ENCODE data around the gene TMOD1.

The TMOD1 gene

GRCh38 chr9:97568461-97569275, 67.2 kb downstream of the TMOD1 start:
- Histone ChIP-seq H3K27ac (ENCODE audit: insufficient read depth in 1 of 2, low read depth in 1 of 2, low read length in 2 of 2, poor library complexity in 1 of 2, severe bottlenecking in 2 of 2) (no peak overlapping the region), H3K4me3 (ENCODE audit: control insufficient read depth in 1 of 7, extremely low read depth in 1 of 7, insufficient read depth in 4 of 7, low read depth in 2 of 7, low read length in 6 of 7) (no peak overlapping the region), H3K27me3 (replicated peaks in 2 of 5; ENCODE audit: control insufficient read depth in 4 of 5, insufficient read depth in 5 of 5, low read length in 4 of 5) (no peaks in the 10 kb centered on the region), H3K9me3 (ENCODE audit: control extremely low read depth in 1 of 5, control insufficient read depth in 4 of 5, insufficient read depth in 2 of 5, low read depth in 1 of 5, low read length in 4 of 5) (no peaks in the 10 kb centered on the region), H3K36me3 (ENCODE audit: control insufficient read depth in 4 of 4, insufficient read depth in 4 of 4, low read length in 3 of 4) (no peaks in the 10 kb centered on the region), H3K4me1 (ENCODE audit: control extremely low read depth in 1 of 4, control insufficient read depth in 4 of 4, insufficient read depth in 4 of 4, low read length in 3 of 4) (peaks cover 0 to 13% (median 4%) of the 10 kb centered on the region in 4 experiments)
- POLR2A ChIA-PET, result no interaction called here
- CTCF ChIA-PET, result interaction anchor here (1.0 to 3.6 kb wide), 5 partner anchors 30 to 263 kb away, joined by 3 to 18 read pairs (median 6); no protein-coding TSS in a partner anchor
- WGBS (ENCODE audit: insufficient coverage), result 97% methylated on average over 11 of the region's 11 CpGs
- DNase-seq, result no peak

- H3K36me3 ChIP-seq (ENCODE audit: control insufficient read depth in 4 of 4, insufficient read depth in 4 of 4, low read length in 3 of 4), result no peaks in the 10 kb centered on the region
- ChIA-PET POLR2A (no interaction called here), CTCF (interaction anchor here (0.8 to 1.2 kb wide), 2 partner anchors 10 to 97 kb away, joined by 3 read pairs; no protein-coding TSS in a partner anchor)
- no peak for DNase-seq
- no peaks in the 10 kb centered on the region for H3K27me3 ChIP-seq (replicated peaks in 2 of 5; ENCODE audit: control insufficient read depth in 4 of 5, insufficient read depth in 5 of 5, low read length in 4 of 5)
- H3K9me3 ChIP-seq (ENCODE audit: control extremely low read depth in 1 of 5, control insufficient read depth in 4 of 5, insufficient read depth in 2 of 5, low read depth in 1 of 5, low read length in 4 of 5), result no peaks in the 10 kb centered on the region
- H3K27ac ChIP-seq (ENCODE audit: insufficient read depth in 1 of 2, low read depth in 1 of 2, low read length in 2 of 2, poor library complexity in 1 of 2, severe bottlenecking in 2 of 2), result no peak overlapping the region
- H3K4me3 ChIP-seq (ENCODE audit: control insufficient read depth in 1 of 7, extremely low read depth in 1 of 7, insufficient read depth in 4 of 7, low read depth in 2 of 7, low read length in 6 of 7), result no peak overlapping the region
- peaks cover 0 to 21% (median 12%) of the 10 kb centered on the region in 4 experiments for H3K4me1 ChIP-seq (ENCODE audit: control extremely low read depth in 1 of 4, control insufficient read depth in 4 of 4, insufficient read depth in 4 of 4, low read length in 3 of 4)
- WGBS (ENCODE audit: insufficient coverage), result 90% methylated on average over 6 of the region's 6 CpGs
These were observed 69.4 kb downstream of the TMOD1 start for GRCh38 chr9:97570899-97571298.

GRCh38 chr9:97571664-97572063, 70.2 kb downstream of the TMOD1 start:
- Histone ChIP-seq H3K27me3 (replicated peaks in 2 of 5; ENCODE audit: control insufficient read depth in 4 of 5, insufficient read depth in 5 of 5, low read length in 4 of 5) (no peaks in the 10 kb centered on the region), H3K4me3 (ENCODE audit: control insufficient read depth in 1 of 7, extremely low read depth in 1 of 7, insufficient read depth in 4 of 7, low read depth in 2 of 7, low read length in 6 of 7) (no peak overlapping the region), H3K36me3 (ENCODE audit: control insufficient read depth in 4 of 4, insufficient read depth in 4 of 4, low read length in 3 of 4) (no peaks in the 10 kb centered on the region), H3K27ac (ENCODE audit: insufficient read depth in 1 of 2, low read depth in 1 of 2, low read length in 2 of 2, poor library complexity in 1 of 2, severe bottlenecking in 2 of 2) (no peak overlapping the region), H3K9me3 (ENCODE audit: control extremely low read depth in 1 of 5, control insufficient read depth in 4 of 5, insufficient read depth in 2 of 5, low read depth in 1 of 5, low read length in 4 of 5) (no peaks in the 10 kb centered on the region), H3K4me1 (ENCODE audit: control extremely low read depth in 1 of 4, control insufficient read depth in 4 of 4, insufficient read depth in 4 of 4, low read length in 3 of 4) (peaks cover 0 to 24% (median 13%) of the 10 kb centered on the region in 4 experiments)
- no peak for DNase-seq
- WGBS (ENCODE audit: insufficient coverage), result 100% methylated on average over 1 of the region's 1 CpG
- POLR2A ChIA-PET, result no interaction called here
- CTCF ChIA-PET, result interaction anchor here (1.1 kb wide), 1 partner anchor 102 kb away, joined by 3 read pairs; no protein-coding TSS in a partner anchor

GRCh38 chr9:97572196-97572891, 70.9 kb downstream of the TMOD1 start:
- Histone ChIP-seq H3K36me3 (ENCODE audit: control insufficient read depth in 4 of 4, insufficient read depth in 4 of 4, low read length in 3 of 4) (no peaks in the 10 kb centered on the region), H3K27me3 (replicated peaks in 2 of 5; ENCODE audit: control insufficient read depth in 4 of 5, insufficient read depth in 5 of 5, low read length in 4 of 5) (no peaks in the 10 kb centered on the region), H3K4me3 (ENCODE audit: control insufficient read depth in 1 of 7, extremely low read depth in 1 of 7, insufficient read depth in 4 of 7, low read depth in 2 of 7, low read length in 6 of 7) (no peak overlapping the region), H3K4me1 (ENCODE audit: control extremely low read depth in 1 of 4, control insufficient read depth in 4 of 4, insufficient read depth in 4 of 4, low read length in 3 of 4) (peaks cover 0 to 21% (median 12%) of the 10 kb centered on the region in 4 experiments), H3K9me3 (ENCODE audit: control extremely low read depth in 1 of 5, control insufficient read depth in 4 of 5, insufficient read depth in 2 of 5, low read depth in 1 of 5, low read length in 4 of 5) (no peaks in the 10 kb centered on the region), H3K27ac (ENCODE audit: insufficient read depth in 1 of 2, low read depth in 1 of 2, low read length in 2 of 2, poor library complexity in 1 of 2, severe bottlenecking in 2 of 2) (no peak overlapping the region)
- ChIA-PET CTCF (interaction anchor here (1.1 kb wide), 2 partner anchors 25 to 103 kb away, joined by 3 read pairs; no protein-coding TSS in a partner anchor), POLR2A (no interaction called here)
- no peak for DNase-seq
- 93% methylated on average over 7 of the region's 9 CpGs for WGBS (ENCODE audit: insufficient coverage)

- Histone ChIP-seq H3K4me3 (ENCODE audit: control insufficient read depth in 1 of 7, extremely low read depth in 1 of 7, insufficient read depth in 4 of 7, low read depth in 2 of 7, low read length in 6 of 7) (no peak overlapping the region), H3K4me1 (ENCODE audit: control extremely low read depth in 1 of 4, control insufficient read depth in 4 of 4, insufficient read depth in 4 of 4, low read length in 3 of 4) (peaks cover 0 to 15% (median 9%) of the 10 kb centered on the region in 4 experiments), H3K27ac (ENCODE audit: insufficient read depth in 1 of 2, low read depth in 1 of 2, low read length in 2 of 2, poor library complexity in 1 of 2, severe bottlenecking in 2 of 2) (no peak overlapping the region), H3K36me3 (ENCODE audit: control insufficient read depth in 4 of 4, insufficient read depth in 4 of 4, low read length in 3 of 4) (no peaks in the 10 kb centered on the region), H3K27me3 (replicated peaks in 2 of 5; ENCODE audit: control insufficient read depth in 4 of 5, insufficient read depth in 5 of 5, low read length in 4 of 5) (no peaks in the 10 kb centered on the region), H3K9me3 (ENCODE audit: control extremely low read depth in 1 of 5, control insufficient read depth in 4 of 5, insufficient read depth in 2 of 5, low read depth in 1 of 5, low read length in 4 of 5) (no peaks in the 10 kb centered on the region)
- POLR2A ChIA-PET, result no interaction called here
- DNase-seq, result no peak
- WGBS (ENCODE audit: insufficient coverage), result 100% methylated on average over 3 of the region's 6 CpGs
- CTCF ChIA-PET, result interaction anchor here (1.1 kb wide), 1 partner anchor 25 kb away, joined by 3 read pairs; no protein-coding TSS in a partner anchor
These were observed 71.5 kb downstream of the TMOD1 start for GRCh38 chr9:97572892-97573365.

- 98% methylated on average over 4 of the region's 5 CpGs for WGBS (ENCODE audit: insufficient coverage)
- Histone ChIP-seq H3K27ac (ENCODE audit: insufficient read depth in 1 of 2, low read depth in 1 of 2, low read length in 2 of 2, poor library complexity in 1 of 2, severe bottlenecking in 2 of 2) (no peak overlapping the region), H3K27me3 (replicated peaks in 2 of 5; ENCODE audit: control insufficient read depth in 4 of 5, insufficient read depth in 5 of 5, low read length in 4 of 5) (no peaks in the 10 kb centered on the region), H3K4me3 (ENCODE audit: control insufficient read depth in 1 of 7, extremely low read depth in 1 of 7, insufficient read depth in 4 of 7, low read depth in 2 of 7, low read length in 6 of 7) (no peak overlapping the region), H3K9me3 (ENCODE audit: control extremely low read depth in 1 of 5, control insufficient read depth in 4 of 5, insufficient read depth in 2 of 5, low read depth in 1 of 5, low read length in 4 of 5) (no peaks in the 10 kb centered on the region), H3K36me3 (ENCODE audit: control insufficient read depth in 4 of 4, insufficient read depth in 4 of 4, low read length in 3 of 4) (no peaks in the 10 kb centered on the region), H3K4me1 (ENCODE audit: control extremely low read depth in 1 of 4, control insufficient read depth in 4 of 4, insufficient read depth in 4 of 4, low read length in 3 of 4) (peaks cover 0 to 13% (median 7%) of the 10 kb centered on the region in 4 experiments)
- ChIA-PET CTCF (no interaction called here), POLR2A (no interaction called here)
- no peak for DNase-seq
These were observed 72.1 kb downstream of the TMOD1 start for GRCh38 chr9:97573482-97574073.

All from common myeloid progenitor, CD34-positive (primary cell).